CD4-positive, alpha-beta T cell treated with Interleukin-6 for 4 hours (primary cell): ENCODE results near the gene AUTS2.

Source experiments
- DNase-seq: peaks from one replicate; pipeline ENCODE4 v3.0.0-alpha.2; 2020; ENCODE audit warnings: mixed read lengths

Gene AUTS2

DNA sequence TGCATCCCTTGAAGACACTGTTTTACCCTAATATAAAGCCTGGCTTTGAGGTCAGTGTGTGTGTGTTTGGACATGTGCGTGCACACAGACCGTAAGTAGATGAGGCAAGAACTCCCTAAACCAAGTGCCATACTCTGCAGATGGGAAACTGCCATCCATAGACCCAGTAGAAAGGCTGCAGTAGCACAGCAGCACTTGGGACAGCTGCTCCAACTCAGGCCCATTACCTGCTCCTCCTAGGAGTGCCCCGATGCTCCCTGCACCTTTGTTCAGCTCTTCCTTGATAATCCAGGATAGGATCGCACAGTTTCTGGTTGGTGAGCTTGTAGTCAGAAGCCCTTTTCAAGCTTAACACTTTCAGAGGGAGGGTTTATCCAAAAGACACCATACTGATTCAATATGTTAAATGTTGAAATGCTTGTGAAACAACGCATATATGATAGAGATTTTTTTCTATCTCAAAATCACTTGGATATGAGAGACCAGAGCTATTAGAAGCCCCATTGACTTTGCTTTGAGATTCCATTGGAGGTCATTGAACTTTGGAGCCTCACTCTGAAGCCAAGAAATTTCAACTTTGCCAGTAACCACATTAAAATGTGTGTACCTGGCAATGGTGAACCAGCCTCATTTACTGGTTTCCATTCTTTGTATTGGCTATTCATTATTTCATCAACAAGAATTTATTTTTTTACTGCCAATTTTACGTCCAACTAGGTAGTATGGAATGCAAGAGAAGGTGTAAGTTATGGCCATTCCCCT, 776.7 kb downstream of the AUTS2 start:
- no peak for DNase-seq

DNA sequence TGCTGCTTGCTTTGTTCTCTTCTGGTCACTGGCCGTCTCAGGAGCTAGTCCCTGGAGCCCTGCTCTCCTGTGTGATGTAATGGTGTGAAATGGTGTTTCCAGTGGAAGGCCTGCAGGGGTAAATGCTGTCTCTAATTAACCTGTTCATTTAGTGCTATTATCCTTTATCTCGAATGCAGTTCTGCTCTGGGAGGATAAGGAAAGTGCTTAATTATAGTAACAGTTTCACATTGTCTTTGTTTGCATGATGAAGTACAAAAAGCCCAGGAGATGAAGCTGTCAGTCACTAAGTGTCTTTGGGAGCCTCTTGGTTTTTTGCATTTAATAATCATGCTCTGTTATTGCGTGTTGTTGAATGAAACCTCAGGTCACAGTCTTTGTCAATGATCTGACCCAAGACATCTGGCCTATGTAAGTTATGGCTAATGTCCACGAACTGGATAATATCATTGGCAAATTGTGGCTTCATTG, 778.3 kb downstream of the AUTS2 start:
- no peak for DNase-seq

DNA sequence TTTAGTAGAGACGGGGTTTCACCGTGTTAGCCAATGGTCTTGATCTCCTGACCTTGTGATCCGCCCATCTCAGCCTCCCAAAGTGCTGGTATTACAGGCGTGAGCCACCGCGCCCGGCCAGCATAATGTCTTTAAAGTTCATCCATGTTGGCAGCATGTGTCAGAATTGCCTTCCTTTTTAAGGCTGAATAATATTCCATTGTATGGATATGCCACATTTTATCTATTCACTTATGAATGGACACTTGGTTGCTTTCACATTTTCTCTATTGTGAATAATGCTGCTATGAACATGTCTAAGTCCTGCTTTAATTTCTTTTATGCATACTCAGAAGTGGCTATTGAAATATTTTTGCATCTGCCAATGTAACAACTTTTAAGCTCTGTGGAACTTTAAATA, 779.7 kb downstream of the AUTS2 start:
- no peak for DNase-seq

DNA sequence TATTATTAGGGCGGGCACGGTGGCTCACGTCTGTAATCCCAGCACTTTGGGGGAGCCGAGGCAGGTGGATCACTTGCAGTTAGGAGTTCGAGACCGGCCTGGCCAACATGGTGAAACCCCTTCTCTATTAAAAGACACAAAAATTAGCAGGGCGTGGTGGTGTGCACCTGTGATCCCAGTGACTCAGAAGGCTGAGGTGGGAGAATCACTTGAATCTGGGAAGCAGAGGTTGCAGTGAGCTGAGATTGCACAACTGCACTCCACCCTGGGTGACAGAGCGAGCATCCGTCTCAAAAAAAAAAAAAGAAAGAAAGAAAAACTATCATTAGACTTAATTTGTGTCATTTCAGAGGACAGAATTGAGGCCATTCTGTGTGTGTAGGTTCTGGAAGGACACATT, 780.9 kb downstream of the AUTS2 start:
- no peak for DNase-seq

DNA sequence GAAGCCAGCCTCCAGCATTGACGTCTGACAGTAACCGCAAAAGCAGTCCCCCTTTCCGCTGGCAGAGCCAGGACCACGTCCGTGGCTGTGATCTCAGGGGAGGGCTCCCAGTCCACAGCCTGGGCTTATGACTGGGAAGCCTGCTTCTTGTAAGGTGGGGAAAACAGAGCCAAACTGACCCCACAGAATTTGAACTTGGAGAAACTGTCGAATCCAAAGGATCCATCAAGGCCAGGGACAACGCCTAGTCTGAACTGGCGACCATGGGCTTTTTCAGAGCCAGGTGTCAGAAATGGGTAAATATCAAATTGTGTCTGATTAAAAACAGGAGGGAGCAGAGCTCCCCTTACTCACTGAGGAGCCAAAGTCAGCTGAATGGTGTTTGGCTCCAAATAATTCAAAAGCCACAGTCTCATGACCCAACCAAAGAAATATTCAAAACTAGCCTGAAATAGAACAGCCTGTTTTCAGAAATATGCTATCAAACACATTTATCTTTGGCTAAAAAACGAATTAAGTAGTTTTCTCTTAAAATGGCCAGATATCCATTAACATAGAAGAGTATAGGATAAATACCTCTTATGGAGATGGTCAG, 782.2 kb downstream of the AUTS2 start:
- no peak for DNase-seq

DNA sequence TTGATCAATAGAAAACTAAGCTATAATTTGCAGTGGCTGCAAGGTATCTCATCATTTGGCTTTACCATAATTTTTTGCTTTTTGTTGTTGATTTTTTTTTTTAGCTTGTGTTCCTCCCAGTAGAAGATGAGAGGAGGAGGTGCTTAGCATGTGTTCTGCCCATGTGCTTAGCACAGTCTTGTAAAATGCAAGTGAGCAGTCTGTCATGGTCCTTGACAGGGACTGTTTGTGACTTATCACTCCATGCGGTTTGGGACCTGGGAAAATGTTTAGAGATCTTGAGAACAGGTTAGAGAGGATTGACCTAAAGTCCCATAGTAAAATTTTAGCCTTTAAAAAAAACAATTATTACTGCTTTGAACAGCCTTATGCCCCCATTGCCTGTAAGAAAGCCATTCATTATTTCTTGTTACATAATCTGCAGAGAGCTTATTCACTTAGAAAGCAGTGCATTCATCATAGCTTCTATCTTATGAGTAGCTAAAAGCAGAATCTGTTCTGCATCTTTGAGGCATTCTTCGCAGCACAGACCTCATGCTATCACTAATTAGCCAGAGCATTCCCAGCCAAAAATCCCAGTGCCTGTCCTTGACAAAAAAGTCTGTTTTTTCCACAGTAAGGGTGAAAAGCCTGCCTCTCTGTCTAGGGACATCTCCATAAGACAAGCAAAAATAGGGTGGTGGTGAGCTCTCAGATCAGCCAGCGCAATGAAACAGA, 784.9 kb downstream of the AUTS2 start:
- no peak for DNase-seq

DNA sequence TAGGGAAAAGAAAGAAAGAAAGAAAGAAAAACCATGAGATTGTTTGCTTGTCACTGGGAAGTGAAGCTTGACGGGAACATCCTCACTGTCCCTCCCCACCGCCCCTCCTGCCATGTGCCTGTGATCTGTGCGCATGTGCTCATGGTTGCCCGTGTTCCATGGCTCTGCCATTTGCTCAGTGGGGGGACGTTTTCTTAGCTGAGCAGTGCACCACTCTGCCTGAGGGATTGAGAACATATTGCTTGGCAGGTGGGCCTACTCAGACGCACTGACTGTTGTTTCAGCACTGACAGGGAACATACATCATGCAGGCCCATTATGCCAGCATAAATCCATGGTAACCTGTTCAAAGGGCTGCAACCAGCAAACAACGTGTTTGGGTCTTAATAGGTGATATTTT, 785.7 kb downstream of the AUTS2 start:
- no peak for DNase-seq

DNA sequence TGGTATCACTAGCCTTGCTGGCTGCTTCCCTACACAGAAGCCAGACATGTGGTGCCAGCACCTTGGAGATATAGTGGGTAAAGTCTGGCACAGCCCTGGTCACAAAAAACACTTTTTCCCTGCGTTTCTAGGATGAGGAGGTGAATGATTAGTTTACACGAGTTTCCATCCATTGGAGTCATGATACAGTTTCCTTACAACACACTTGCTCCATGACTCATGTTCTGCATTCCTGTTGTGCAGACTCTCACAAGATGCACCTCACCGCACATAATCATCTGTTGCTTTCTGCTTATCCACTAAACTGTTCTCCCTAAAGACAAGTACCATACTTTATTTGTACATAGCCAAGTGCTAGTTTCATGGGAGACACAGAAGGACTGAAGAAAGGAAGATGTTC, 786.6 kb downstream of the AUTS2 start:
- no peak for DNase-seq

DNA sequence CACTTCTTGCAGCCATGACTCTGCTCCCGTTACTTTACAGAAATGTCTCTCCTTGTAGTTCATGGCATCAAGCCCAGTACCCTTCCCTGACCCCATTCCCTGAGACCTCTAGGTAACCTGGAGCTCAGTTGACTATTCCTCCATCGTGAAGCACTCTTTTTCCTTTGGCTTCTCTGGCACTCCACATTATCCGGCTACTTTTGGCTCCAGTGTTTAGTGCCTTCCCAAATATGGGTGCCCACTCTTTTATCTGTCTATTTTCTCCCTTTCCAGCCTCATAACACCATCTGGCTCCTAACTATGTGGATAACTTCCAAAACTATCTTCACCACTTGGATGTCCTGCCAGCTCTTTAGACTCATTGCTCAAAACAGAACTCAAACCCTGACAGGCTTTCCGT, 788.9 kb downstream of the AUTS2 start:
- no peak for DNase-seq

DNA sequence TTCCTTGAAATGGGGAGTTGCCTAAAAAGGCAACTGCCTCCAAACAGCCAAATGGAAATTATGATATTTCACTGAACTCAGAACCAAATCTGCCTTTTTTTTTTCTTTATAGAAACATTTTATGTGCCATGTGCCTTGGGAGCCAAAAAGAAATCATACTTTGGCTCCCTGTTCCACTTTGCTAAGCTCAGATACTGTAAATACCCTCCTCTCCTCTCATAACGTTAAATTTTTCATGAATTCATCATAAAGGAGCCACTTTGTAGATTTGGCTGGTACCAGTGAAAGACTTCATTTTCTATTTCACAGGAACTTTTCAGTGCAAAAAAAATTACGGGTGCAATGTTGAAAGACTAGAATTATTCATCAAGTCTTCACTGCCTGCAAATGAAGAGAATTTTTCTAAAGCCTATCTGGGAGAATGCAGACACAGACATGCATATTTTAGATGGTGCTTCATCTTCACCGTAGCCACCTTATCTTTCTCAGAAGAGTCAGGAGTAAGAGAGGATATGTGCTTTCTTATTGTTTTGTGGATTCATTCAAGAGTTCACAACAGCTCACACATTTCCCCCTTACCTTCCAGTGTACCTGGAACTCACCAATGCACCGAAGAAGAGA, 791.4 kb downstream of the AUTS2 start:
- no peak for DNase-seq

DNA sequence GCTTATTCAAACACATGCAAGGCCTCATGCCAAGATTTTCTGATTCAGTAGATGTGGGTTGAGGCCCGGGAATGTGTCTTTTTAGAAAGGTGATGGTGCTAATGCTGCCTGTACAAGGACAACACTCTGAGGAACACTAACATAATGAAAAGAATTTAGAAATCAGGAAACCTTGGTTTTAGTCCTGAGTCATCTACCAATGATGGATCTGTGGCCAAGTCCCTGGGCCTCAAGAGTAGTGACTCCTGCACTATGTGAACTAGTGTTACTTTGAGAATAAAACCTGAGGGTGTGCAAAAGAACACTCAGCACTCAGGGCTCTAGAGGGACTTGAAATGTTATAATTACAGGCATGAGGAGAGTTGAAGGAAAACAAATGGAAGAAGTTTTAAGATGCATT, 792.0 kb downstream of the AUTS2 start:
- no peak for DNase-seq

DNA sequence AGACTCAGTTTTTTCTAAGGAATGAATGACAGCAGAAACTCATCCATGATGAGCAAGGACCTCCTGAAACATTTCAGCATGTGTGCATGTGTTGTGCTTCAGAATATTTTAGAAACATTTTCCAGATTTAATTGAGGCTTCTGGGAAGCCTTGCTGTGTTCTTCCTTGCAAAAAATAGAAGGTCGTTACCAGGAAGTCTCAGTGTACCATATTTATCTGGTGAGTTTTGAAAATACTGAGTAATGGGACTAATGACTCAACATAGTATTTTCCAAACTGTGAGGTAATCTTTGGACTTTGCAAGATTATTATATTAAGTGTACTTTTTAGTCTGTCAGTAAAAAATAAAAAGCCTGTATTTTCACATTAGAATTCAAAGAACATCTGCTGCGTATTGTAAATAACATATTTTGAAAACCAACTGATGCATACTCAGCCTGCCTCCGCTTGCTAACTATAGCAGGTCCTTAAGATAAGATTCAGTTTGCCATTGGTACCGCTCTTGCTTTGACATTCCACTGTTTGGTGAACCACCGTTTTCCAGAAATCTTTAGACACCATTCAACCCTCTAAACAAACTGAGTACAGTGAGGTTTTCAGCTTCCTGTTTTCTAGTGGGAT, 794.1 kb downstream of the AUTS2 start:
- no peak for DNase-seq

DNA sequence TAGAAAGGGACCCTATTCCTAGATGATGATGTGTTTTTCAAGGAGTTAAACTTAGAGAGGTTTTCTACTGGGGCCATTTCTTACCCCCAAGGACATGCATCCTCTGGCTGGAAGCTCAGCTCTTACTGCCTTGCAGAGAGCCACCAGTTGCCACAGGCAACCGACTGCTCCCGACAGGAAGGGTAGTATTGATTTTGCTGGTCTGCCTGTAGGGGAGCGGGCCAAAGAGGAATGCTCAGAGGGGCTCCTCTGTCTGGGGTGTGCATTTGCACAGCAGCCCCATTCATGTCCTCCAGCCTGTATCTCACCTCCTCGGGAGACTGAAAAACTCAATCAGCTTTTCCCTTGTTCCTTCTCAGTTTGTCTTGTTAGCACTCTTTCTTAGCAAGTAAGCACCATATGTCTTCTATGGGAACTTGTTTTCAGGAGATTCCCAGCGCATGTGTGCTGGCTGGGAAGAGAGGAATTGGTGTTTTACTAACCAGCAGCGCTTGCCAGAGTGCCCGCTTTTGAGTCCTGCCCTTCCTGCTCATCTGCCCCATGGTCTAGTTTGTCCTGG, 794.7 kb downstream of the AUTS2 start:
- no peak for DNase-seq

DNA sequence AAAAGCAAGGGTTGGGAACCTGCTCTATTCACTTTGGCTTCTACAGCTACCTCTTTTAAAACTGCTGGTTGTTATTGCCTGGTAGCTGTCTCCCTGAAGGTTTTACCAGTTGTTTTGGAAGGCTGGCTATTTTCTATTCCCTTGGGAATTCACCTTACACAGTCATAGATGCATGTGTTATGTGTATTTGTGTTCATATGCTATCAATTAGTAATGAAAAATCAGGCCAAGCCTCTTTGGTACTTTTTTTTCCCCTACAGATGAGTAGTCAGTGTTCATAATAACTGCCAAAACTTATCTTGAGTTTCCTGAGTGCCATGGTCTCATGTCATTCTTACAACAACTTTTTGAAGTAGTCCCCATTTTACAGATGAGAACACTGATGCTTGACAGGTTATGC, 795.7 kb downstream of the AUTS2 start:
- no peak for DNase-seq

DNA sequence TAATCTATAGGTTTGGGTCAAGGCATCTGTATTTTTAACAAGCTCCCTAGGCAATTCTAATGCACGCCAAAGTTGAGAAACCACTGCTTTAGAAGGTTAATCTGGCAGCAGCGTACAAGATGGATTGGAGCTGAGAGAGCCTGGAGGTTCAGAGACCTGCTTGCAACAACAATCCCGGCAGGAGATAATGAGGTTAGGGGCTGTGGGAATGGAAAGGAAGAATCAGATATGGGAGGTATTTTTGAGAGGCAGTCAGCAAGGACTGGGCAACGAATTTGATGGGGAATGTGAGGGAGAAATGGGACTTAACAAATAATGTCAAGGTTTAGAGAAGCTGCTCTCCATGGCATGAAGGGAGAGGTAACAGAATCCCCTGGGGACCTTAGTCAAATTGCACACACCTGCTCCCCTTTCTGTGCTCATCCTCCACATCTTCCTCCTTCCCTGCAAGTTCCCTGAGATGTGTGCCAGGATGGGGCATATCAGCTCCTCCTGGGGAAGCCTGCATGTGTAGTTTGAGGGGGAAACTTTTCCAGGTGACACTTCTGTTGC, 802.6 kb downstream of the AUTS2 start:
- DNase-seq = no peak

DNA sequence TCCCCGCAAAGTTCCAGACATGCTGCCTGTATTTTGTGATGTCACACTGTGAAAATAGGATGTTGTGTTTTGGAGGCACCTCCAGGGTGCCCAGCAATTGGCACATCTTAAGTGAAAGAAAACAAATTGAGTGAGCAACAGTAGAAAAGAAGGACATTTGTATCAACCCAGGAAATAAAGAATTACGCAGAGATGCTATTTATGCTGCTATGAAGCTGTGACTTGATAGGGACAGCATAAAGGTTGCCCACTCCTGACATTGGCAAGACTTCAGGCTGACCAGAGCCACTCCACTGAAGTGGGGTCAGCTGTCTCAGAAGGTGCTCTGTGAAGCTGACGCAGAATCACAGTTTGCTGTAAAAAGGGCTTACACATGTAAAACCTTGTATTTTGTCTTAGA, 803.8 kb downstream of the AUTS2 start:
- DNase-seq = no peak

DNA sequence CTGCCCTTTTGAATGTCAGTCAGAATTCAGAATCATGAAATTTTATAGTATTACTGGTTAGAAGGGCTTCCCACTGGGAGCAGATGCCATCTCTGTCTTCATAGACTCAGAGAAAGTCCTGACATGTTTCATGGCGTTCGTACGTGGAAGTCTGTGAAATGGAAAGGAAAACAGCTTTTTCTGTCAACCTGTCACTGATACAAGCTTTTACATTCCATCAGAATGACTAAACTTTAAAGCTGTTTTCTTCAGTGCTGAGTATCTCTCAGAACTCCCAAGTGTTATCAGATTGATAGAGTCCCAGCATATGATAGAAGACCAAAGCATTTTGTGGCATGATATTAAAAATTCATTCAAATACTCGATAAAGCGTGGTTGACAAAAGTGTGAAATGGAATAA, 807.0 kb downstream of the AUTS2 start:
- no peak for DNase-seq

DNA sequence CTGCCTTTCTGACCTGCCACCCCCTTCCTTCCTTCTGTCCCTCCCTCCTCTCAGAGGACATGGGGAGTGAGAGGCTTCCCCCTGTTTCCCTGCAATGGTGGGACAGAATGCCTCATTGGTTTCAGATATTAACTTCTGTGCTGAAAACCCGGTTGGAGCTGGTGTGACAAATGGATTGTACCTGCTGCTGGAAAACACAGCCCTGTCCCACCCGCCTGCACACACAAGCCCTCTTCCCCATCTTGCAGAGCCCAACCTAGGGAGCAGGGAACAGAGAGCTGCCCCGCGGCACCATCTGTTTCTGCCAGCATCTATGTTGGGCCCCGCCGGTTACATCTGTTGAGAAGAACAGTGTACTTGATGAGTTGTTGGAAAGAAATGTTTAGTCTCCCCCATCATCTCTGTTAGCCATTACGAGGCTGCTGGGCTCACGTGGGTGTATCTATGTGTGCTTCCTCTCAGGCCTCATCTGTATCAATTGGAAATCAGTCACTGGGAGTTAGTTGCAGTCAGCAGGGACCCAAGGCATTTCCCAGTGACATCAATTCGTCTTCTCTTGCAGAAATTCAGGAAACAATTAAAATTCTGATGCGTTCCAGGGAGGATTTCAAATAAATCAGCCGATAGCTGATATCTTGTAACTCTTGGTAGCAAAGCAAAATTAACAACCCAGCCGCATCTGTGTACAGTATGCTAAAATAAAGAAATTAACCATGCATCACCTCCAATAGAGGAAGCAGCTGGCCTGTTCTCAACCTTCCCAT, 808.1 kb downstream of the AUTS2 start:
- no peak for DNase-seq

DNA sequence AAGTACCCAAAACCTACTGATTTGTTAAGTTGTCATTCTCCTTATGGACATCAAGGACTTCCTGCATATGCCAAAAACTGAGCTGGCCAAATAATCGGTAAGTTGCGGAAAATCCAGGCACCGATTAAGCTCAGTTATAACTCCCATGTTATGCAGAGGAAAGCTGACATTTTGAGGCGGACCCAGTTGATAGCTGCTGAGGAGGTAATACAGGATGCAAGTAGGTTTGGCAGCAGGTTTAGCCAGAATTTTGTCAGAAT, 808.6 kb downstream of the AUTS2 start:
- no peak for DNase-seq

DNA sequence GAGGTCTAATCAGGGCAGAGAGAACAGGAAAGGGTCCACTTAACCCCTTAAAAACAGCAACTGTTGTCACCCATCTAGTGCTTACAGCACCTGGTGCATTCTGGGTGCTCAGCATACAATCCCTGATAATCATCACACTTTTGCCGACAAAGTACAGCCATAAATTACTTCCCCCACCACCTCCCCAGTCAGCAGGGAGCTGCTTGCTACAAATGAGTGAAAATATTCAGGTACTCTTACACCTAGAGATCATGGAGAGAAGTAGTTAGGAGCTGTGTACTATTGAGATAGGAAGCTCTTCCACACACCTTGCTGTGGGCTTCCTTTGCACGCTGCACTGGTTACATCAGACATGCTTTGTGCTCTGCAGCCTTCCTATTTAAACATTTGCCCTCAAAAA, 810.2 kb downstream of the AUTS2 start:
- DNase-seq = no peak

DNA sequence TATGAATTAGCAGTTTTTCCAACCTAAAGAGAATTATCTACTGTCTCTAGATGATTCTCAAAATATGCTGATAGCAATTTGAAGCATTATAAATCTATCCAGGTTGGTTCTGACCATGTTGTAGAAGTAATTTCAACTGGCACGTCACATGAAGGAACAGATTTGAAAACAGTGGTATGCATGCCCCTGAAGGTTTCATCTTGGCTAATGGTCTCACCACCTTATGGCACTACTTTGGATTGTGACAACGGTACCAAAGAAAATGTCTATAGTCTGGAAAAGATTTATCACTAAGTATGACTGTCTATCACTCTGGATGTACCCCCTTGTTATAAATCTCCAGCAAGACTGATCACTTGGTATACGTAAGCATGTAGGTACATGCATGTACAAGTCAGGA, 810.6 kb downstream of the AUTS2 start:
- DNase-seq = no peak

DNA sequence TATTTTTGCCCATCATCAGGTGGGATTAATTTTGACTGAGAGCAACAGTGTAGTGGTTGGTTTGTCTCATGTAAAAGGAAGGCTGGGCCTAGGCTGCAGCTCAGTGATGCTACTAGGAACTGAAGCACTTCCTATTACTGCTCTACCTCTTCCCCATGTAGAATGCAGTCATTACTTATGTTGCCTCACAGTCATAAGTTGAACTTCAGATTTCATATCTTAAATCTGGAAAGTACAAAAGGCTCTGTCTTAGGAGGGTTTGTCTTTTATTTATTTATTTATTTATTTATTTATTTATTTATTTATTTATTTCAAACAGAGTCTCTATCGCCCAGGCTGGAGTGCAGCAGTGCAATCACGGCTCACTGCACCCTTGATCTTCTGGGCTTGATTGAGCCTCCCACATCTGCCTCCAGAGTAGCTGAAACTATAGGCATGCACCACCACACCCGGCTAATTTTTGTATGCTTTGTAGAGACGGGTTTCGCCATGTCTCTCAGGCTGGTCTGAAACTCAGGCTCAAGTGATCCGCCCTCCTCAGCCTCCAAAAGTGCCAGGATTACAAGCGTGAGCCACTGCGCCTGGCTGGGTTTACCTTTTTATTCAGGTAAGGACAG, 812.0 kb downstream of the AUTS2 start:
- no peak for DNase-seq
